Right lung (tissue), 5 donors: Measurements from ENCODE around the gene USP6. TPM values are rescaled to one million over a fixed set of nuclear protein-coding genes. Genes with fewer than 3 reads are reported as not detected.
"Not testable (repeated sequence)": the region's sequence is repeated elsewhere in the genome, so short reads cannot be mapped to it uniquely, and the experiment has no call there.

Experiments used
- DNase-seq, 2 donors: peaks; one replicate each; pipeline ENCODE4 v3.0.0-alpha.2; 2013
- polyA plus RNA-seq, 5 donors: library from polyadenylated mRNA; unstranded; fragments of 120-200 nt; gene quantifications; one replicate each; pipeline versions ENCODE4 v1.2.1 to v1.2.3, GENCODE V29; 2013; ENCODE audit warnings: inconsistent platforms in 1 of 5, low replicate concordance in 1 of 5; ENCODE audit not compliant: insufficient read length in 5 of 5, insufficient read depth in 1 of 5

The USP6 gene
- polyA plus RNA-seq, 5 donors = 1.8 to 16.7 (median 10.0) TPM

DNA sequence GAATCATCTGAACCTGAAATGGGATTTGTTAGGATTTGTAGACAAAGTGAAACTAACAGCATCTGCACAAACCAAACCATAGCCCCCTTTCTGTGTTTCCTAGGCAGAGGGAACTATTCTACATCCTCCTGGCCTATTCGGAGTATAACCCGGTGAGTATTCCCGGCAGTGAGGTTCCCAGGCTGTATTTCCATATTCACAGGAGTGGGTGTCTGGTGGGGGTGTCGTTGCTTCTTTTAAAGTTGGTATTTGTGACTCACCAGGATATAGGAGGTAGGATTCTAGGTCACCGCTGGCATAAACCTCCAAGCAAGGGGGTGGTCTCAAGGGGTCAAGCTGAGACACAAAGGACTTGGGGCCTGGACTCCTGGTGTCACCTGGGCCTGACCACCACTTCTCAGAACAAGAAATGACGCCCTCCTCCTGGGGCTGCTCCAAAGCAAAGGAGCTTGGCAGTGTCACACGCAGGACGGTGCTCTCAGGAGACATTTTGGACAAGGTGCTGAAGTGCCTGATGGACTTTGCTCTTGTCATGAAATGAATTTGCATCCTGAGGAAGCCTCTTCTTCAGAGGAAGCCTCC, 19.4 kb downstream of the USP6 start:
- not testable (repeated sequence) for DNase-seq

DNA sequence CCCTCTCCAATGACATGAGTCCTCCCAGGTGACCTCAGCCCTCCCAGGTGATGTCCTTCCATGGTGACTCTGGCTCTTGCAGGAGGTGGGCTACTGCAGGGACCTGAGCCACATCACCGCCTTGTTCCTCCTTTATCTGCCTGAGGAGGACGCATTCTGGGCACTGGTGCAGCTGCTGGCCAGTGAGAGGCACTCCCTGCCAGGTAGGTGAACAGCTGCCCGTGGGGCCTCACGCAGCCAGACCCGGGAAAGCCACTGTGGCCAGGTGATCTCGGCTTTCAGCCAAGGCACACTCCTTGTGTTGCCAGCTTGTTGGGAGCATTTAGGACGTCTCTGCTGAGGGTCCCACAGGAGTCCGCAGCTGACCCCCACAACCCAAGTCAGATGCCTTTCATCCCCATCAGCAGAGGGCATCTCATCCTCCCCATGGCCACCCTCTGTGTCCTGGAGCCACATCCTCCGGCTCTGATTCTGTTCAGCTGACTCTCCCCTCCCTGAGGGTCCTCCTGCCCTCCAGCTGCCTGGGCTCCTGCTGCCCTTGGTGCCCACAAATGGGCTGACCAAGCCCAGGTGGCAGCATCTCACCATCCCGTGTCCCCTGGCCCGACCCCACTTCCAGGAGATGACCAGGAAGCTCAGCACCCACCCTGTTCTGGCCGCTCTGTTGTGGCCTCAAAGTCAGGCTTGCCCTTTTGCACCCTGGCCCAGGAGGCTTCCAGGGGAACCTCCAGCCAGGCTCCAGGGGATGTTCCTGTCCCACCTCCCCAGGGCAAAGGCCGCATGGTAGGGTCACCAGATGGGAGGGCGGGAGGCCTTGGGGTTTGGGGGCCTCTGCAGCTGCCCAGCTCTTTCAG, 20.1 kb downstream of the USP6 start:
- DNase-seq = no peak

DNA sequence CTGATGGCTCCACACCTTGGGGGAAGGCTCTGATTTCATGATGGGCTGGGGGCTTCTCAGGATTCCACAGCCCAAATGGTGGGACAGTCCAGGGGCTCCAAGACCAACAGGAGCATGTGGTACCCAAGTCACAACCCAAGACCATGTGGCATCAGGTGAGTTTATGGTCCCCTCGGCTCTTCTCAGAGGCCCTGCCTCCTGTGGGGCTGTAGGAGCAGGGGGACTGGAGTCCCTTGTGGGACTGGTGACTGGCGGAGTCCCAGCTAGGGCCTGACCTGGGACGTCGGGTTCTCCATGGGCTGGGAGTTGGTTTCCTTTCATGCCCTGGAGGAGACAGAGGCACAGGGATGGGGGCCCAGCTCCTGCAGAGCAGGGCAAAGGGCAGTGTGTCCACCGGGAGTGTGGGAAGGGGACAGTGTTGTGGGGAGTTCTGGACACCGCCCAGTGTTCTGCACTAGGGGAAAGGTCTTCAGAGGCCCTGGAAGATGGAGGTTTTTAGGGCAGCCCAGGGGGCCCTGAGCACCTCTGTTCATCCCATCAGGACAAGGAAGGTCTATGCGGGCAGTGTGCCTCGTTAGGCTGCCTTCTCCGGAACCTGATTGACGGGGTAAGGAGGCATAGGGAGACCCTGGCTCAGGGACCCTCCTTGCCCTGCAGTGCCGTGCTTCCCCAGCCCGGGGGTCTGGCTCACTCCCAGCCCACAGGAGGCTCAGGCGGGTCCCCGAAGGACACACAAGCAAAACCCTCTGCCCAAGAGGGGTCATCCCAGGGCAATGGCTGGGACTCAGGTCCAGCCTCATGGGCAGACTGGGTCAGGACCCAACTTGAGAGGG, 21.0 kb downstream of the USP6 start:
- DNase-seq = not testable (repeated sequence)

DNA sequence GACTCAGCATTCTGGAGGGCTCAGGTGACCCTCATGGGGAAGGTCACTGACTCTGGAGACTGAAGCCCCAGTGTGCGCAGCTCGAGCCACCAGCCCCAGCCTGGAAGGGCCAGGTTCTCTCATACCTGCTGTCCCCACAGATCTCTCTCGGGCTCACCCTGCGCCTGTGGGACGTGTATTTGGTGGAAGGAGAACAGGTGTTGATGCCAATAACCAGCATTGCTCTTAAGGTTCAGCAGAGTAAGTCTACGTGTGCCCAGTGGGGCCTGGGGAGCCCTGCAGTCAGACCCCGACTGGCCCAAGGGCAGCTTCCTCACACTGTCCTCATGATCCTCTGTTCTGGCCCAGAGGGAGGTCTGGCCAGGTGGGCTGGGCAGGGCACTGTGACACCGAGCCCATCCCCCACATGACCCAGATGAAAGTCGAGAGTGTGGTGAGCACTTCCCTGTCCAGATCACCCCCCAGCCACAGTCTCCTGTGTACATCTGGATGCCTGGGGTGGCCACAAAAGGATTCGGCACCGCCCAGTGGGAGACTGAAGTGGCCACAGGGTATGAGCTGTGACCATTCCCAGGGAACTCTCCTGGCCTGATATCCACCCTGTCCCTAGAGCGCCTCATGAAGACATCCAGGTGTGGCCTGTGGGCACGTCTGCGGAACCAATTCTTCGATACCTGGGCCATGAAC, 21.8 kb downstream of the USP6 start:
- DNase-seq = not testable (repeated sequence)

DNA sequence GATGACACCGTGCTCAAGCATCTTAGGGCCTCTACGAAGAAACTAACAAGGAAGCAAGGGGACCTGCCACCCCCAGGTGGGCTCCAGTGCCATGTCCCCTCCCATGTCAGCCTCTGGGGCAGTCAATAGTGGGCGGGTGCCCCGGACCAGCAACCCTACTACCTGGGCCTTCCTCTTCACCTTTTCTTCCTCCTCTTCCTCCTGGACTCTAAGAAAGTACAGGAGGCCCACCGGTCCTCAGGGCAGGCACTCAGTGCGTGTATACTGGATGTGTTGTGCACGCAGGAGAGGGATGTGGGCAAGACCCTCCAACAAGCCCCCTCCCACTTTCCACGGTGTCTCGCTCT, 22.3 kb downstream of the USP6 start:
- not testable (repeated sequence) for DNase-seq

DNA sequence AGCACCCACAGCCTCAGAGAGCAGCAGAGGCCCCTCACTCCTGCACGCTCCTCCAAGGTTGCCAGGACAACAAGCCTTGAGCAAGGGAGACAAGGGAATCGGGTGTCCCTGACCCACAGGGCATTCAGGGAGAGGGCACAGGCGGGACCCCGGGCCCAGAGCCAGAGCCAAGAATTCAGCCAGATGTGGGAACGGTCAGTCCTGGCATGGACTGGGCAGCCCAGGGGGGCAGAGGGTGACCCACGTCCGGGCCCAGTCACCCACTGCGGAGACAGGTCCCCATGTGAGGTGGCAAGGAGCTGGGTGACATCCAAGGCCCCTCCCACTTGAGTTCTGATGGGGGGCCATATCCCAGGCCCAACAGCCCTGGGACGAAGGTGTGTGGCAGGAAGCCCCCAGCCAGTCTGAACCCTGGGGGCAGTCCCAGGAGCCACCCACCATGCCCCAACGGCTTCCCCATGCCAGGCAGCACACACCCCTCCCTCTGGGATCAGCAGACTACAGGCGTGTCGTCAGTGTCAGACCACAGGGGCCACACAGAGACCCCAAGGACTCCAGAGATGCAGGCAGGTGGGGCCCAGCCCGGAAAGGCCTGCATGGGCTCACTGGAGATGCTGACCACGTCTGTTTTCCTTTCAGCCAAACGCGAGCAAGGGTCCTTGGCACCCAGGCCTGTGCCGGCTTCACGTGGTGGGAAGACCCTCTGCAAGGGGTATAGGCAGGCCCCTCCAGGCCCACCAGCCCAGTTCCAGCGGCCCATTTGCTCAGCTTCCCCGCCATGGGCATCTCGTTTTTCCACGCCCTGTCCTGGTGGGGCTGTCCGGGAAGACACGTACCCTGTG, 23.0 kb downstream of the USP6 start:
- no peak for DNase-seq

DNA sequence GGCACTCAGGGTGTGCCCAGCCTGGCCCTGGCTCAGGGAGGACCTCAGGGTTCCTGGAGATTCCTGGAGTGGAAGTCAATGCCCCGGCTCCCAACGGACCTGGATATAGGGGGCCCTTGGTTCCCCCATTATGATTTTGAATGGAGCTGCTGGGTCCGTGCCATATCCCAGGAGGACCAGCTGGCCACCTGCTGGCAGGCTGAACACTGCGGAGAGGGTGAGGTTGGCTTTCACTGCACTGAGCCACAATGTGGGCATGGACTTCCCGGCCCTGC, 23.6 kb downstream of the USP6 start:
- DNase-seq = no peak

DNA sequence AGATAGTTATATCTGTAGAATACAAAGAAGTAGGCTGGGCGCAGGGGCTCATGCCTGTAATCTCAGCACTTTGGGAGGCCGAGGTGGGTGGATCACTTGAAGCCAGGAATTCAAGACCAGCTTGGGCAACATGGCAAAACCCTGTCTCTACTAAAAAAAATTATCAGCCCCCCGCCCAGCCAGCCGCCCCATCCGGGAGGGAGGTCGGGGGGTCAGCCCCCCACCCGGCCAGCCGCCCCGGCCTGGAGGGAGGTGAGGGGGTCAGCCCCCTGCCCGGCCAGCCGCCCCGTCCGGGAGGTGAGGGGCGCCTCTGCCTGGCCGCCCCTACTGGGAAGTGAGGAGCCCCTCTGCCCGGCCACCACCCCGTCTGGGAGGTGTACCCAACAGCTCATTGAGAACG, 27.0 kb downstream of the USP6 start:
- DNase-seq = not testable (repeated sequence)

DNA sequence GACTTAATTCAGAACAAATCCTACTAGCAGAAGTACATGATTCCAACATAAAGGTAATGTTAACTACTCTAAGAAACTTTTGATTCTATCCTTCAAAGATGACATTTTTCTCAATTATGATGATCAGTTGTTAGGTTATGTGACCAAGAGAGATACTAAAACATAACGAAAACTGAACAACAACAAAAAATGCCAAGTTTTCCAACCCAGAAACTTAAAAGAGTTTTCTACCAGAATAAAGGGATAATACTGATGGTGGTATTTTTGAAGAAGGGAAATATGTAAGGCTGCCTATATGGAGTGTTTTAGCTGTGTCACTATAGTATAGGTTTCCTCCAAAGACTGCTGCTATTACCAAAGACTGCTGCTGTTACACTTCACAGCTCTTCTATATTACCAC, 30.3 kb downstream of the USP6 start:
- not testable (repeated sequence) for DNase-seq

DNA sequence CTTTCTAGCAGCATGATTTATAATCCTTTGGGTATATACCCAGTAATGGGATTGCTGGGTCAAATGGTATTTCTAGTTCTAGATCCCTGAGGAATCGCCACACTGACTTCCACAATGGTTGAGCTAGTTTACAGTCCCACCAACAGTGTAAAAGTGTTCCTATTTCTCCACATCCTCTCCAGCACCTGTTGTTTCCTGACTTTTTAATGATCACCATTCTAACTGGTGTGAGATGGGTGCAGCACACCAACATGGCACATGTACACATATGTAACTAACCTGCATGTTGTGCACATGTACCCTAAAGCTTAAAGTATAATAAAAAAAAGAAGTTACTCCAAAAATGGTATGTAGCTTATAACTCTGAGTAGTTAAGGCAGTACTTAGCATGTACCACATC, 44.9 kb downstream of the USP6 start:
- DNase-seq = not testable (repeated sequence)

DNA sequence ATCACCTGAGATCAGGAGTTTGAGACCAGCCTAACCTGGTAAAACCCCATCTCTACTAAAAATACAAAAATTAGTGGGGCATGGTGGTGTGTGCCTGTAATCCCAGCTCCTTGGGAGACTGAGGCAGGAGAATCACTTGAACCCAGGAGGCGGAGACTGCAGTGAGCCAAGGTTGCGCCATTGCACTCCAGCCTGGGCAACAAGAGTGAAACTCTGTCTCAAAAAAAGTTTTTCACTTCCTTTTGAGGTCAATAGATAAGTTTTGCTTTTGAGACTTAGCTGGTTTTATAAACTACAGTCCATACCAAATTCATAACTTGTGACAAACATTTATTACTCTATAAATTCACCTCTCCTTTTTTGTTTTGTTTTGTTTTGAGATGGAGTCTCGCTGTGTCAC, 46.0 kb downstream of the USP6 start:
- not testable (repeated sequence) for DNase-seq

DNA sequence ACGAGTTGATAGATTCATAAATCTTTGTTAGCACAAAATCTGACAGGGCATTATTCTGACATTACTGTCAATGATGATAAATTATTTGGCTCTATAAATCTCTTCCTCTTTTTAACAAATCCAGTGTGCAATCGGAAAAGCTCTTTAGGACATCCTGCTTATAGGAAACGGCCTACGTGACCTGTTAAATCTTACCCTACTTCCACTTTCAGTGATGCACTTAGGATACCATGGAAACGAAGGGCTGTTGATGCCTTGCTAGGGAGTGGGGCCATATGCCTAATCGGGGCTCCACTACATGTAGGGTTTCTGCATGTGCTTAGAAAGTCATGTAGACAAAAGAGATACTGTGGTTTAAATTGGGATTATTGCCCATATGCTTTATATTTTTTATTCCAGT, 48.6 kb downstream of the USP6 start:
- DNase-seq = no peak

DNA sequence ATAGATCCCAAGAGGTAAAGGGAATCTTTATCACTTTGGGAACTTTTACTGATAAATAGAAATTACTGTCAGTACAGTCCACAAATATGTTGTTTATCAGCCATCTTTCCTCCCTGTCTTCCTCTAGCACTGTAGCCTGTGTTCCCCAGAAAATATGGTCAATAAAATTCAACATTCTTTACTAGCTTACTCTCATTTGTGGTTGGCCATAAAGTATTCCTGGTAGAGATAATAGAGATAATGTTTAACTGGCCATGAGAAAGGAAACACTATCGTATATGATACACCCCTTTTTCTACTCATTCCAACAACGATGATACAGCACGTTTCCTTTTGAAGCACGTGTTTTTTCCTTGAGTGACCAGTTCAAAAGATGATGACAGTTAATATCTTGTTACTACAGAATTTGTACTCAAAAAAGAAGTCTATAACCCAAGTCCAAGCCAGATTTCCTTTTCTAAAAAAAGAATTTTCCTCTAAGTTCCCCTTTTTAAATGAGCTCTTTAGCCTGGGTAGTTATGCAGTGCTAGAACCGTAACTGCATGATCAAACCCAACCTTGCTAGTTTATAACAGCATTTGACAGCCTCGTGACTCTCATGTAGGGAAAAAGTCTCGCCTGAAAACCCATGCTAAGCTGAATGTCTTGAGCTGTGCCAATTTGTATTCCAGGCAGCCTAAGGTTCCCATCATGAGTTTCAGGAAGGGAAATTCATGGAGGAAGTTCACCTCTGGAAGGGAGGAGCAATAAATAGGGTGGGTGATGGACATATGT, 50.1 kb downstream of the USP6 start:
- DNase-seq = not testable (repeated sequence)

DNA sequence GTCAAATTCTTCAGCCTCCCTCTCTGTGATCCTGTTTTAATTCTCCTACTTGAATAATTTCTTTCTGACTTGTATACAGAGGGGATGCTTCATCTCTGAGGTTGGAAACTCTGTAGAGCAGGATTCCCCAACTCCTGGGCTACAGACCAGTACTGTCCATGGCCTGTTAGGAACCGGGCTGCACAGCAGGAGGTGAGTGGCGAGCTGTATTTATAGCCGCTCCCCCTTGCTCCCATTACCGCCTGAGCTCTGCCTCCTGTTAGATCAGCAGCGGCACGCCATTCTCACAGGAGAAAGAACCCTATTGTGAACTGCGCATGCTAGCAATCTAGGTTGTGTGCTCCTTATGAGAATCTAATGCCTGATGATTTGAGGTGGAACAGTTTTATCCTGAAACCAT, 59.2 kb downstream of the USP6 start:
- DNase-seq = not testable (repeated sequence)

DNA sequence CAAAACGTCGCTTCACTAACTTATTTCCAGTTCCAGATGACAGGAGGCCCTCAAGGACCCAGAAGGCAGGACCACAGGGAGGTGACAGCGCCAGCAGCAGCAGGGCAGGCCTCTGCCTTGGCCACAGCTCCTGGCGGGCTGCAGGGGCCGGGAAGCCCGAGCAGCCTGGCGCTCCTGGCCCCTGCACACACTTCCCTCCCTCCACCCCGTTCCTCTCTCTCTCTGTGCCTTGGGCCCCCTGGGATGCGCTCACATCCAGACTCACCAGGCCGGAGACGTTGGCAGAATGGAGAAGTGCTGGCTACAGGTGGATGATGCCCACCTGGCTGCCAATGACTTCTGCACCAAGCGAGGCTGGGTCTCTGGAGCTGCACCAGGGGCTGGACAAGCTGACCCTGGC, 63.2 kb downstream of the USP6 start:
- DNase-seq = no peak

DNA sequence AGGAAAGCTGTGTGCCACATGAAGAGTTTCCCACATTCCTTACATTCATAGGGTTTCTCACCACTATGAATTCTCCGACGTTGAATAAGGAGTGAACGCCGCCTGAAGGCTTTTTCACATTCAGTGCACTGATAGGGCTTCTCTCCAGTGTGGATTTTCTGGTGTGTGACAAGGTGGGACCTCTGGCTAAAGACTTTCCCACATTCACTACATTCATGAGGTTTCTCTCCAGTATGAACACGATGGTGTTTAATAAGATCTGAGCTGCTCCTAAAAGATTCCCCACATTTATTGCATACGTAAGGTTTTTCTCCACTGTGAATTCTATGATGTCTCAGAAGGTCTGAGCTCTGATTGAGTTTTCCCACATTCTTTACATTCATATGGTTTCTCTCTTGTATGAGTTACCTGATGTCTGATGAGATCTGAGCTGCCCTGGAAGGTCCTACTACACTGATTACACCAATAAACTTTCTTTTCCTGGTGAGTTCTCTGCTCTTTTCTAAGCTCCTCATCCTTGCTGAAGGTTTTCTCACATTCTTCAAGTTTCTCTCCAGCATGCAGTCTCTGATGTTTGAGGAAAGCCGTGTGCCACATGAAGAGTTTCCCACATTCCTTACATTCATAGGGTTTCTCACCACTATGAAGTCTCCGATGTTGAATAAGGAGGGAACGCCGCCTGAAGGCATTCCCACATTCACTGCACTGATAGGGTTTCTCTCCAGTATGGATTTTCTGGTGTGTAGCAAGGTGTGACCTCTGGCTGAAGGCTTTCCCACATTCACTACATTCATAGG, 65.9 kb downstream of the USP6 start:
- no peak for DNase-seq

DNA sequence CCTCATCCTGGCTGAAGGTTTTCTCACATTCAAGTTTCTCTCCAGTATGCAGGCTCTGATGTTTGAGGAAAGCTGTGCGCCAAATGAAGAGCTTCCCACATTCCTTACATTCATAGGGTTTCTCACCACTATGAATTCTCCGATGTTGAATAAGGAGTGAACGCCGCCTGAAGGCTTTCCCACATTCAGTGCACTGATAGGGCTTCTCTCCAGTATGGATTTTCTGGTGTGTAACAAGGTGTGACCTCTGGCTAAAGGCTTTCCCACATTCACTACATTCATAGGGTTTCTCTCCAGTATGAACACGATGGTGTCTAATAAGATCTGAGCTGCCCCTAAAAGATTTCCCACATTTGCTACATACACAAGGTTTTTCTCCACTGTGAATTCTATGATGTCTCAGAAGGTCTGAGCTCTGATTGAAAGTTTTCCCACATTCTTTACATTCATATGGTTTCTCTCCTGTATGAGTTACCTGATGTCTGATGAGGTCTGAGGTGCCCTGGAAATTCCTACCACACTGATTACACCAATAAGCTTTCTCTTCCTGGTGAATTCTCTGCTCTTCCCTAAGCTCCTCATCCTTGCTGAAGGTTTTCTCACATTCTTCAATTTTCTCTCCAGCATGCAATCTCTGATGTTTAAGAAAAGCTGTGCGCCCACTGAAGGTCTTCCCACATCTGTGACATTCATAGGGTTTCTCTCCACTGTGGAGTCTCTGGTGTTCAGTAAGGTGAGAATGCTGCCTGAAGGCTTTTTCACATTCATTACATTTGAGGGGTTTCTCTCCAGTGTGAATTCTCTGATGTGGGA, 67.0 kb downstream of the USP6 start:
- DNase-seq = no peak

DNA sequence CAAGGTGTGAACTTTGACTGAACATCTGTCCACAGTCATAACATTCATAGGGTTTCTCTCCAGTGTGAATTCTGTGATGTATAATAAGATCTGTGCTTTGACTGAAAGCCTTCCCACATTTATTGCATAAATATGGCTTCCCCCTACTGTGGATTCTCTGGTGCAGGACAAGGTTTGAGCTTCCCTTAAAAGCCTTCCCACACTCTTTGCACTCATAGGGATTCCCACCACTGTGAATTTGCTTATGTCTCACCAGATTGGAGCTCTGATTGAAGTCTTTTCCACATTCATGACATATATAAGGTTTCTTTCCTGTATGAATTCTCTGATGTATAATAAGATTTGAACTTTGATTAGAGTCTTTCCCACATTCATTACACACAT, 67.6 kb downstream of the USP6 start:
- no peak for DNase-seq

DNA sequence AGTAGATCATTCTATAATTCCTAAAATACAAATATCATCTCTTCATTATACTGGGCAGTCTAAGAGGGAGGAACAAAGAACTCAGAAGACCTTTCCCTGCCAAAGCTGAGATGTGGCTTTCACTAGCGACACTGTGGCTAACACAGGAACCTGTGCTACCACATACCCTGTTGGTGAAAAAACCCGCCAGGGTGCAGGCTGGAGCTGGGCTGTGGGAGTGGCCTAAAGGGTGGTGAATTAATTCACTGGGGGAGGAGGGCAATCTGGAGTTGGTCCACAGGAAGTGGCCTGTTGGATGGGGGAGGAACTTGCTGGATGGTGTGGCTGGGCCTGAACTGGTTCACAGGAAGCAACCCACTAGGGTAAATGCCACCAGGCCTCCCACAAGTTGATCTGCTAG, 68.5 kb downstream of the USP6 start:
- DNase-seq = no peak
